Ovary (tissue), 9 donors: Measurements from ENCODE around the gene ANGPTL4. TPM values are rescaled to one million over a fixed set of nuclear protein-coding genes. Genes with fewer than 3 reads are reported as not detected.
"Not testable (repeated sequence)": the region's sequence is repeated elsewhere in the genome, so short reads cannot be mapped to it uniquely, and the experiment has no call there.

Experiments
- DNase-seq, 5 donors: peaks; one replicate each; pipeline ENCODE4 v3.0.0-alpha.2; 2019 to 2020
- H3K27ac ChIP-seq, 2 donors: fragments of 200-600 bp; one replicate each; pipeline versions ENCODE4 v1.5.1 to v1.8.0; 2019 to 2022
- H3K27me3 ChIP-seq: fragments of 200-600 bp; one replicate; pipeline ENCODE4 v1.8.0; 2022
- H3K36me3 ChIP-seq: fragments of 200-600 bp; sonication (generic); one replicate; pipeline ENCODE4 v1.5.1; 2019
- H3K4me1 ChIP-seq: one replicate; pipeline ENCODE4 v1.8.1; 2013; ENCODE audit warnings: mild to moderate bottlenecking, moderate library complexity; ENCODE audit not compliant: insufficient read depth
- H3K4me3 ChIP-seq: fragments of 200-600 bp; sonication (generic); one replicate; pipeline ENCODE4 v1.5.1; 2017
- H3K9me3 ChIP-seq, 2 donors: fragments of 200-600 bp in 1 of 2; sonication (generic) in 1 of 2; one replicate each; pipeline versions ENCODE4 v1.5.1 to v1.8.1; 2013 to 2019; ENCODE audit warnings: mild to moderate bottlenecking in 1 of 2, moderate library complexity in 1 of 2
- EP300 ChIP-seq: sonication (generic); formaldehyde crosslinking; IDR thresholded peaks from one replicate; pipeline ENCODE4 v1.6.1; 2017; ENCODE audit warnings: antibody characterized with exemption
- POLR2A ChIP-seq: fragments of 450-650 bp; IDR thresholded peaks from one replicate; pipeline ENCODE4 v1.6.1; 2017; ENCODE audit warnings: antibody characterized with exemption, mild to moderate bottlenecking, moderate library complexity
- WGBS, 3 donors: extraction: QIAGEN DNeasy Blood & Tissue Kit in 1 of 3; methylation state at CpG; one replicate each; pipeline versions ENCODE4 v1.1.5 to v1.1.7; 2013 to 2017; 5-methylcytosine and 5-hydroxymethylcytosine counted together
- intact Hi-C, 4 donors: fragments of 100-400 bp; cut with DNase I; formaldehyde crosslinking; loops; one replicate each; pipeline versions ENCODE4 v1.11.0 to v1.15.1; 2022 to 2023
- polyA plus RNA-seq, 2 donors: library from polyadenylated mRNA; stranded (reverse); fragments of 200-250 nt in 1 of 2; fragments of 350-450 nt in 1 of 2; fragmentation: Illumina TruSeq in 1 of 2; extraction: RNeasy Lipid Tissue Mini Kit (QIAGEN cat#74804) in 1 of 2; gene quantifications; one replicate each; pipeline ENCODE4 v1.2.3, GENCODE V29; 2013 to 2014
- total RNA-seq, 7 donors: library from RNA; depleted of rRNA in 2 of 7; stranded (reverse); fragments of >200 nt in 2 of 7; fragmentation: NEBNext Ultra II Directional in 3 of 7; extraction: Animal tissue kit (Norgen Biotek cat#: 25700) in 3 of 7; gene quantifications; one replicate each; pipeline versions ENCODE4 v1.1.0 to v1.2.4, GENCODE V29; 2016 to 2023
- TF ChIP-seq, protein P1 (sequence below), 3 donors: fragments of 450-650 bp in 2 of 3; fragments of 200-600 bp in 1 of 3; IDR thresholded peaks; one replicate each; pipeline versions ENCODE4 v1.5.1 to v1.8.0; 2016 to 2022; ENCODE audit warnings: antibody characterized with exemption in 3 of 3, mild to moderate bottlenecking in 1 of 3
- donor health status: DM: no; HTN: no; CAD: no; lungs with moderate emphysema.
- donor health status: DM: no; HTN: no; CAD: no.
- donor health status: Bipolar disorder and iron deficiency.
- donor health status: DM: yes; HTN: yes; CAD: no.
- donor health status: DM: no; HTN: no; CAD: no.
- donor health status: DM: yes; HTN: yes; CAD: no.

The ANGPTL4 gene
- total and polyA plus RNA-seq, 9 donors: 0.71 to 35.0 (median 3.0) TPM

GRCh38 chr19:8371011-8371804 lies 7.3 kb downstream of the ANGPTL4 start:
- Histone ChIP-seq H3K36me3 (no peaks in the 10 kb centered on the region), H3K4me1 (peaks cover 27% of the 10 kb centered on the region), H3K4me3 (no peak overlapping the region), H3K27ac (no peak overlapping the region), H3K9me3 (no peaks in the 10 kb centered on the region), H3K27me3 (no peaks in the 10 kb centered on the region)
- no peak for TF ChIP-seq EP300
- TF ChIP-seq, protein P1, sequence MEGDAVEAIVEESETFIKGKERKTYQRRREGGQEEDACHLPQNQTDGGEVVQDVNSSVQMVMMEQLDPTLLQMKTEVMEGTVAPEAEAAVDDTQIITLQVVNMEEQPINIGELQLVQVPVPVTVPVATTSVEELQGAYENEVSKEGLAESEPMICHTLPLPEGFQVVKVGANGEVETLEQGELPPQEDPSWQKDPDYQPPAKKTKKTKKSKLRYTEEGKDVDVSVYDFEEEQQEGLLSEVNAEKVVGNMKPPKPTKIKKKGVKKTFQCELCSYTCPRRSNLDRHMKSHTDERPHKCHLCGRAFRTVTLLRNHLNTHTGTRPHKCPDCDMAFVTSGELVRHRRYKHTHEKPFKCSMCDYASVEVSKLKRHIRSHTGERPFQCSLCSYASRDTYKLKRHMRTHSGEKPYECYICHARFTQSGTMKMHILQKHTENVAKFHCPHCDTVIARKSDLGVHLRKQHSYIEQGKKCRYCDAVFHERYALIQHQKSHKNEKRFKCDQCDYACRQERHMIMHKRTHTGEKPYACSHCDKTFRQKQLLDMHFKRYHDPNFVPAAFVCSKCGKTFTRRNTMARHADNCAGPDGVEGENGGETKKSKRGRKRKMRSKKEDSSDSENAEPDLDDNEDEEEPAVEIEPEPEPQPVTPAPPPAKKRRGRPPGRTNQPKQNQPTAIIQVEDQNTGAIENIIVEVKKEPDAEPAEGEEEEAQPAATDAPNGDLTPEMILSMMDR (IDR thresholded peaks at IDR 0.05): no peak
- TF ChIP-seq POLR2A: no peak
- WGBS, 3 donors: 81 to 84% (median 84%) methylated on average over 24 to 28 of the region's 28 CpGs
- DNase-seq: no peak
- intact Hi-C loops: no loop called here

- H3K27ac ChIP-seq: no peak overlapping the region
- H3K4me1 ChIP-seq: peaks cover 9% of the 10 kb centered on the region
- H3K36me3 ChIP-seq: no peaks in the 10 kb centered on the region
- no peak for TF ChIP-seq POLR2A
- TF ChIP-seq EP300: no peak
- TF ChIP-seq, protein P1 (IDR thresholded peaks at IDR 0.05): no peak
- DNase-seq: peak in 3 of 5 donors; percentile 42 to 78 (median 65)
- WGBS, 3 donors: 63 to 74% (median 71%) methylated on average over 26 of the region's 26 CpGs
- H3K4me3 ChIP-seq: no peak overlapping the region
- intact Hi-C loops: no loop called here
- H3K27me3 ChIP-seq: no peaks in the 10 kb centered on the region
- H3K9me3 ChIP-seq: no peaks in the 10 kb centered on the region
Observed at GRCh38 chr19:8373867-8374813, 10.2 kb downstream of the ANGPTL4 start.

GRCh38 chr19:8375766-8376165 lies 11.8 kb downstream of the ANGPTL4 start:
- H3K4me1 ChIP-seq, H3K27me3 ChIP-seq, H3K27ac ChIP-seq, H3K4me3 ChIP-seq, intact Hi-C loops, H3K9me3 ChIP-seq, H3K36me3 ChIP-seq: not testable (repeated sequence)
- WGBS, 3 donors: 97 to 99% (median 97%) methylated on average over 29 to 32 of the region's 32 CpGs
- DNase-seq: peak in 1 of 5 donors; percentile 5

DNA sequence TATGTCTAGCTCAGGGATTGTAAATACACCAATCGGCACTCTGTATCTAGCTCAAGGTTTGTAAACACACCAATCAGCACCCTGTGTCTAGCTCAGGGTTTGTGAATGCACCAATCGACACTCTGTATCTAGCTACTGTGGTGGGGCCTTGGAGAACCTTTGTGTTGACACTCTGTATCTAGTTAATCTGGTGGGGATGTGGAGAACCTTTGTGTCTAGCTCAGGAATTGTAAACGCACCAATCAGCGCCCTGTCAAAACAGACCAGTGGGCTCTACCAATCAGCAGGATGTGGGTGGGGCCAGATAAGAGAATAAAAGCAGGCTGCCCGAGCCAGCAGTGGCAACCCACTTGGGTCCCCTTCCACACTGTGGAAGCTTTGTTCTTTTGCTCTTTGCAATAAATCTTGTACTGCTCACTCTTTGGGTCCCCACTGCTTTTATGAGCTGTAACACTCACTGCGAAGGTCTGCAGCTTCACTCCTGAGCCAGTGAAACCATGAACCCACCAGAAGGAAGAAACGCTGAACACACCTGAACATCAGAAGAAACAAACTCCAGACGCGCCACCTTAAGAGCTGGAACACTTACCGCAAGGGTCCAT lies 12.5 kb downstream of the ANGPTL4 start:
- WGBS, 3 donors: 89 to 90% (median 89%) methylated on average over 10 of the region's 10 CpGs
- intact Hi-C loops, H3K27me3 ChIP-seq, H3K4me3 ChIP-seq, DNase-seq, H3K36me3 ChIP-seq, H3K4me1 ChIP-seq, H3K27ac ChIP-seq, H3K9me3 ChIP-seq: not testable (repeated sequence)

GRCh38 chr19:8377598-8377997 lies 13.6 kb downstream of the ANGPTL4 start:
- intact Hi-C loops: no loop called here
- H3K4me3 ChIP-seq: no peak overlapping the region
- no peak for DNase-seq
- no peaks in the 10 kb centered on the region for H3K27me3 ChIP-seq
- 21 to 40% (median 35%) methylated on average over 1 of the region's 1 CpG for WGBS, 3 donors
- no peaks in the 10 kb centered on the region for H3K36me3 ChIP-seq
- TF ChIP-seq EP300 (no peak), POLR2A (no peak)
- TF ChIP-seq, protein P1 (IDR thresholded peaks at IDR 0.05): no peak
- H3K27ac ChIP-seq: no peak overlapping the region
- peaks cover 2% of the 10 kb centered on the region for H3K4me1 ChIP-seq
- no peaks in the 10 kb centered on the region for H3K9me3 ChIP-seq

- H3K27me3 ChIP-seq, H3K36me3 ChIP-seq, intact Hi-C loops, DNase-seq, H3K9me3 ChIP-seq, H3K4me3 ChIP-seq, H3K27ac ChIP-seq, H3K4me1 ChIP-seq: not testable (repeated sequence)
- WGBS, 3 donors: 94 to 96% (median 95%) methylated on average over 13 of the region's 13 CpGs
Observed at GRCh38 chr19:8379156-8379891, 15.4 kb downstream of the ANGPTL4 start.

- H3K27me3 ChIP-seq, H3K9me3 ChIP-seq, H3K4me3 ChIP-seq, intact Hi-C loops, H3K36me3 ChIP-seq, H3K27ac ChIP-seq, DNase-seq, H3K4me1 ChIP-seq: not testable (repeated sequence)
- WGBS, 3 donors: 90 to 98% (median 94%) methylated on average over 4 of the region's 4 CpGs
Observed at GRCh38 chr19:8384569-8384968, 20.6 kb downstream of the ANGPTL4 start.
